ENCODE results near the gene GTF3A.

GTF3A gene

GRCh38 chr13:27450921-27451471 lies 26.6 kb downstream of the GTF3A start:
- TF ChIP-seq EZH2 (IDR thresholded peaks at IDR 0.05; ENCODE audit: borderline replicate concordance, low read depth, low read length, severe bottlenecking) = no peak
- TF ChIP-seq CTCF (IDR thresholded peaks at IDR 0.05; ENCODE audit: borderline replicate concordance, extremely low read depth, low read length, poor library complexity, severe bottlenecking) = no peak
- Histone ChIP-seq H2AFZ (ENCODE audit: low read depth, low read length) (peak overlapping the region; percentile 65), H3K27ac (ENCODE audit: low read length) (peak overlapping the region; percentile 96), H3K4me1 (ENCODE audit: insufficient read depth, low read length) (peaks cover 72% of the 10 kb centered on the region), H3K4me3 (ENCODE audit: low read depth in 1 of 2, low read length in 2 of 2) (peak overlapping the region; percentile 70 to 87), H4K20me1 (ENCODE audit: insufficient read depth, low read length) (no peaks in the 10 kb centered on the region), H3K9ac (ENCODE audit: low read depth, low read length) (peak overlapping the region; percentile 87), H3K4me2 (ENCODE audit: insufficient read depth, low read length) (peak overlapping the region; percentile 84), H3K36me3 (ENCODE audit: insufficient read depth, low read length) (no peaks in the 10 kb centered on the region), H3K27me3 (ENCODE audit: insufficient read depth, low read length, poor library complexity) (no peaks in the 10 kb centered on the region), H3K9me3 (ENCODE audit: insufficient read depth, low read length, severe bottlenecking) (no peaks in the 10 kb centered on the region), H3K79me2 (ENCODE audit: insufficient read depth, low read length) (peaks cover 47% of the 10 kb centered on the region)
- DNase-seq (peak; percentile 46), ATAC-seq (ENCODE audit: insufficient read depth, low read depth) (no peak)

GRCh38 chr13:27455331-27455855 lies 31.0 kb downstream of the GTF3A start:
- H2AFZ ChIP-seq (ENCODE audit: low read depth, low read length) = peak overlapping the region; percentile 88

GRCh38 chr13:27461940-27462584 lies 37.6 kb downstream of the GTF3A start:
- Histone ChIP-seq H3K27me3 (ENCODE audit: insufficient read depth, low read length, poor library complexity) (no peaks in the 10 kb centered on the region), H3K4me1 (ENCODE audit: insufficient read depth, low read length) (peaks cover 11% of the 10 kb centered on the region), H3K4me3 (ENCODE audit: low read depth in 1 of 2, low read length in 2 of 2) (no peak overlapping the region), H2AFZ (ENCODE audit: low read depth, low read length) (no peak overlapping the region), H3K27ac (ENCODE audit: low read length) (no peak overlapping the region), H4K20me1 (ENCODE audit: insufficient read depth, low read length) (no peaks in the 10 kb centered on the region), H3K9ac (ENCODE audit: low read depth, low read length) (no peak overlapping the region), H3K79me2 (ENCODE audit: insufficient read depth, low read length) (no peaks in the 10 kb centered on the region), H3K4me2 (ENCODE audit: insufficient read depth, low read length) (no peak overlapping the region), H3K9me3 (ENCODE audit: insufficient read depth, low read length, severe bottlenecking) (no peaks in the 10 kb centered on the region), H3K36me3 (ENCODE audit: insufficient read depth, low read length) (no peaks in the 10 kb centered on the region)
- ATAC-seq (ENCODE audit: insufficient read depth, low read depth) (no peak), DNase-seq (no peak)
- no peak for TF ChIP-seq EZH2 (IDR thresholded peaks at IDR 0.05; ENCODE audit: borderline replicate concordance, low read depth, low read length, severe bottlenecking)
- TF ChIP-seq CTCF (IDR thresholded peaks at IDR 0.05; ENCODE audit: borderline replicate concordance, extremely low read depth, low read length, poor library complexity, severe bottlenecking) = no peak

More at GRCh38 chr13:27455331-27455855, 31.0 kb downstream of the GTF3A start:
- Histone ChIP-seq H3K36me3 (ENCODE audit: insufficient read depth, low read length) (no peaks in the 10 kb centered on the region), H3K27ac (ENCODE audit: low read length) (peak overlapping the region; percentile 95), H3K79me2 (ENCODE audit: insufficient read depth, low read length) (peaks cover 16% of the 10 kb centered on the region), H3K4me3 (ENCODE audit: low read depth in 1 of 2, low read length in 2 of 2) (peak overlapping the region; percentile 11 to 54; a peak in 3 of 4 replicates), H3K27me3 (ENCODE audit: insufficient read depth, low read length, poor library complexity) (no peaks in the 10 kb centered on the region), H4K20me1 (ENCODE audit: insufficient read depth, low read length) (no peaks in the 10 kb centered on the region), H3K9ac (ENCODE audit: low read depth, low read length) (peak overlapping the region; percentile 67), H3K9me3 (ENCODE audit: insufficient read depth, low read length, severe bottlenecking) (no peaks in the 10 kb centered on the region), H3K4me2 (ENCODE audit: insufficient read depth, low read length) (peak overlapping the region; percentile 79), H3K4me1 (ENCODE audit: insufficient read depth, low read length) (peaks cover 42% of the 10 kb centered on the region)
- ATAC-seq (ENCODE audit: insufficient read depth, low read depth) (peak; percentile 77), DNase-seq (peak; percentile 67)
- TF ChIP-seq EZH2 (IDR thresholded peaks at IDR 0.05; ENCODE audit: borderline replicate concordance, low read depth, low read length, severe bottlenecking) (no peak), CTCF (IDR thresholded peaks at IDR 0.05; ENCODE audit: borderline replicate concordance, extremely low read depth, low read length, poor library complexity, severe bottlenecking) (no peak)

All from DND-41 (cell line).